Common myeloid progenitor, CD34-positive (primary cell): Measurements from ENCODE around the gene POLR2L.

Source experiments
- CTCF ChIA-PET: fragments of 350-600 bp; sonication (Branson Sonifier 250); formaldehyde crosslinking; loops from one replicate; lab custom pipeline; 2021; ENCODE audit warnings: antibody characterized with exemption; lab: Charles Lee
- POLR2A ChIA-PET: fragments of 350-600 bp; sonication (Branson Sonifier 250); formaldehyde crosslinking; loops from one replicate; lab custom pipeline; 2021; ENCODE audit warnings: antibody characterized with exemption; lab: Charles Lee
- DNase-seq, 3 donors: peaks; one replicate each; pipeline versions ENCODE4 v3.0.0 to v3.0.0-alpha.2; 2013
- H3K27ac ChIP-seq, 2 experiments: 1 replicate in 1 of 2; 2 replicates in 1 of 2; pipeline ENCODE4 v1.7.0; 2013; ENCODE audit warnings: inconsistent platforms in 2 of 2, low read length in 2 of 2, mild to moderate bottlenecking in 2 of 2, low read depth in 1 of 2, moderate library complexity in 1 of 2; ENCODE audit not compliant: severe bottlenecking in 2 of 2, insufficient read depth in 1 of 2, poor library complexity in 1 of 2
- H3K27me3 ChIP-seq, 5 experiments: replicated peaks in 2 of 5; 1 replicate in 3 of 5; 2 replicates in 2 of 5; pipeline versions ENCODE4 v1.6.1 to v1.7.0; 2013; ENCODE audit warnings: low read length in 4 of 5, mild to moderate bottlenecking in 2 of 5, moderate library complexity in 2 of 5, inconsistent platforms in 1 of 5; ENCODE audit not compliant: insufficient read depth in 5 of 5, control insufficient read depth in 4 of 5
- H3K36me3 ChIP-seq, 4 experiments: 1 replicate in 2 of 4; 2 replicates in 2 of 4; pipeline versions ENCODE4 v1.6.1 to v1.7.0; 2013; ENCODE audit warnings: low read length in 3 of 4, control low read depth in 1 of 4, mild to moderate bottlenecking in 1 of 4; ENCODE audit not compliant: control insufficient read depth in 4 of 4, insufficient read depth in 4 of 4
- H3K4me1 ChIP-seq, 4 experiments: 1 replicate in 3 of 4; 2 replicates in 1 of 4; pipeline versions ENCODE4 v1.6.1 to v1.7.1; 2013; ENCODE audit warnings: low read length in 3 of 4, mild to moderate bottlenecking in 3 of 4, control low read depth in 1 of 4, inconsistent platforms in 1 of 4, moderate library complexity in 1 of 4; ENCODE audit not compliant: control insufficient read depth in 4 of 4, insufficient read depth in 4 of 4; ENCODE audit errors: control extremely low read depth in 1 of 4
- H3K4me3 ChIP-seq, 7 experiments: 1 replicate in 4 of 7; 2 replicates in 3 of 7; pipeline versions ENCODE4 v1.5.1 to v1.7.0; 2013; ENCODE audit warnings: mild to moderate bottlenecking in 7 of 7, low read length in 6 of 7, moderate library complexity in 6 of 7, inconsistent platforms in 2 of 7, low read depth in 2 of 7, control low read depth in 1 of 7; ENCODE audit not compliant: insufficient read depth in 4 of 7, control insufficient read depth in 1 of 7; ENCODE audit errors: extremely low read depth in 1 of 7
- H3K9me3 ChIP-seq, 5 experiments: 1 replicate in 4 of 5; 2 replicates in 1 of 5; pipeline versions ENCODE4 v1.6.1 to v1.7.1; 2013; ENCODE audit warnings: low read length in 4 of 5, mild to moderate bottlenecking in 2 of 5, inconsistent platforms in 1 of 5, low read depth in 1 of 5, moderate library complexity in 1 of 5; ENCODE audit not compliant: control insufficient read depth in 4 of 5, insufficient read depth in 2 of 5; ENCODE audit errors: control extremely low read depth in 1 of 5
- WGBS: methylation state at CpG from one replicate; pipeline ENCODE4 v1.1.5; 2013; ENCODE audit not compliant: insufficient coverage; 5-methylcytosine and 5-hydroxymethylcytosine counted together

POLR2L gene

GRCh38 chr11:791658-792534 lies 50.4 kb downstream of the POLR2L start:
- no peaks in the 10 kb centered on the region for H3K9me3 ChIP-seq
- H3K4me3 ChIP-seq, result no peak overlapping the region
- DNase-seq, result no peak
- H3K4me1 ChIP-seq, result peaks cover 4 to 29% (median 24%) of the 10 kb centered on the region in 4 experiments
- peaks cover 0 to 30% (median 9%) of the 10 kb centered on the region in 5 experiments for H3K27me3 ChIP-seq
- H3K36me3 ChIP-seq, result peaks cover 4 to 34% (median 20%) of the 10 kb centered on the region in 4 experiments
- 96% methylated on average over 27 of the region's 49 CpGs for WGBS
- H3K27ac ChIP-seq, result no peak overlapping the region
- ChIA-PET POLR2A (no interaction called here), CTCF (no interaction called here)

GRCh38 chr11:790721-791564 lies 51.4 kb downstream of the POLR2L start:
- Histone ChIP-seq H3K4me1 (peaks cover 0 to 20% (median 15%) of the 10 kb centered on the region in 4 experiments), H3K27ac (no peak overlapping the region), H3K27me3 (peaks cover 0 to 30% (median 9%) of the 10 kb centered on the region in 5 experiments), H3K36me3 (peaks cover 4 to 34% (median 20%) of the 10 kb centered on the region in 4 experiments), H3K4me3 (no peak overlapping the region), H3K9me3 (no peaks in the 10 kb centered on the region)
- ChIA-PET POLR2A (no interaction called here), CTCF (interaction anchor here (1.0 kb wide), 1 partner anchor 32 kb away, joined by 6 read pairs; no protein-coding TSS in a partner anchor)
- 88% methylated on average over 13 of the region's 18 CpGs for WGBS
- no peak for DNase-seq

GRCh38 chr11:789943-790342 lies 52.4 kb downstream of the POLR2L start, which contains the start of gene CEND1:
CEND1 (minus strand) TSS chr11:790090; CDS start chr11:788576, 1,514 bp downstream.
- peak in 2 of 3 donors; percentile 25 to 26 for DNase-seq
- H3K4me1 ChIP-seq, result peaks cover 0 to 10% (median 7%) of the 10 kb centered on the region in 4 experiments
- H3K27me3 ChIP-seq, result peaks cover 0 to 30% (median 9%) of the 10 kb centered on the region in 5 experiments
- no peak within 1 kb of the TSS for H3K27ac ChIP-seq
- POLR2A ChIA-PET, result no interaction called here
- H3K4me3 ChIP-seq, result no peak within 1 kb of the TSS
- no peaks in the 10 kb centered on the region for H3K9me3 ChIP-seq
- WGBS, result 8% methylated on average over 29 of the region's 44 CpGs
- H3K36me3 ChIP-seq, result peaks cover 4 to 34% (median 20%) of the 10 kb centered on the region in 4 experiments
- CTCF ChIA-PET, result no interaction called here
